Keratinocyte (primary cell): ENCODE results near the gene SYNPR. TPM values are rescaled to one million over a fixed set of nuclear protein-coding genes. Genes with fewer than 3 reads are reported as not detected.

ENCODE experiments used
- DNase-seq: peaks from one replicate; pipeline ENCODE4 v3.0.0-alpha.2; 2011; ENCODE audit warnings: low read depth, missing footprints, low spot score
- FAIRE-seq: peaks from 2 replicates; lab custom pipeline; 2011; peaks lifted over from hg19 to GRCh38; lab: Jason Lieb, UNC
- H2AFZ ChIP-seq: 2 replicates; pipeline ENCODE4 v1.6.0; 2012; ENCODE audit warnings: low read length, control low read depth, inconsistent platforms; ENCODE audit not compliant: control insufficient read depth
- H3K27ac ChIP-seq: 2 replicates; pipeline ENCODE4 v1.5.1; 2011; ENCODE audit warnings: low read length; ENCODE audit not compliant: control insufficient read depth, insufficient read depth
- H3K27me3 ChIP-seq: 3 replicates; pipeline ENCODE4 v1.6.0; 2011; ENCODE audit warnings: low read length; ENCODE audit not compliant: control insufficient read depth, insufficient read depth; ENCODE audit errors: extremely low read depth
- H3K36me3 ChIP-seq, 2 experiments: 2 replicates in 1 of 2; 3 replicates in 1 of 2; pipeline ENCODE4 v1.5.1; 2011; ENCODE audit warnings: low read length in 2 of 2, mild to moderate bottlenecking in 1 of 2; ENCODE audit not compliant: control insufficient read depth in 2 of 2, insufficient read depth in 2 of 2; ENCODE audit errors: extremely low read depth in 1 of 2
- H3K4me1 ChIP-seq: 3 replicates; pipeline ENCODE4 v1.5.1; 2011; ENCODE audit warnings: low read length; ENCODE audit not compliant: control insufficient read depth, insufficient read depth; ENCODE audit errors: extremely low read depth
- H3K4me2 ChIP-seq: 3 replicates; pipeline ENCODE4 v1.6.0; 2011; ENCODE audit warnings: low read depth, low read length; ENCODE audit not compliant: control insufficient read depth, insufficient read depth; ENCODE audit errors: extremely low read depth
- H3K4me3 ChIP-seq, 3 experiments: fragments of 200-600 bp in 1 of 3; sonication (generic) in 1 of 3; 2 replicates in 2 of 3; 3 replicates in 1 of 3; pipeline ENCODE4 v1.5.1; 2011 to 2016; ENCODE audit warnings: low read length in 3 of 3, mild to moderate bottlenecking in 3 of 3, control low read depth in 2 of 3, inconsistent platforms in 1 of 3, low read depth in 1 of 3, mixed read lengths in 1 of 3, mixed run types in 1 of 3, moderate library complexity in 1 of 3; ENCODE audit not compliant: control insufficient read depth in 2 of 3, insufficient read depth in 2 of 3; ENCODE audit errors: extremely low read depth in 1 of 3
- H3K79me2 ChIP-seq: 2 replicates; pipeline ENCODE4 v1.6.0; 2012; ENCODE audit warnings: low read length; ENCODE audit not compliant: control insufficient read depth, insufficient read depth
- H3K9ac ChIP-seq: 3 replicates; pipeline ENCODE4 v1.6.0; 2011; ENCODE audit warnings: low read length; ENCODE audit not compliant: control insufficient read depth, insufficient read depth; ENCODE audit errors: extremely low read depth
- H3K9me1 ChIP-seq: 3 replicates; pipeline ENCODE4 v1.6.0; 2011; ENCODE audit warnings: low read length; ENCODE audit not compliant: control insufficient read depth, insufficient read depth; ENCODE audit errors: extremely low read depth
- H3K9me3 ChIP-seq: 2 replicates; pipeline ENCODE4 v1.5.1; 2012; ENCODE audit warnings: low read depth, low read length; ENCODE audit not compliant: control insufficient read depth
- H4K20me1 ChIP-seq: 3 replicates; pipeline ENCODE4 v1.6.0; 2011; ENCODE audit warnings: low read length; ENCODE audit not compliant: control insufficient read depth, insufficient read depth; ENCODE audit errors: extremely low read depth
- EZH2 ChIP-seq: IDR thresholded peaks from one replicate; pipeline ENCODE4 v1.6.1; 2012; ENCODE audit warnings: inconsistent platforms, mild to moderate bottlenecking, low read length, moderate library complexity
- dilution Hi-C: fragments of 300-500 bp; cut with MboI; formaldehyde crosslinking; loops from one replicate; pipeline ENCODE4 v1.7.0; 2020; ENCODE audit warnings: low sequenced_read_pairs; ENCODE audit not compliant: extremely low pct_ligation_motif_present
- polyA plus RNA-seq, 5 experiments: library from polyadenylated mRNA; depleted of rRNA in 3 of 5; stranded (reverse) in 3 of 5; stranded (forward) in 1 of 5; unstranded in 1 of 5; fragments of >200 nt; gene quantifications; 1 replicate in 1 of 5; 2 replicates in 3 of 5; 3 replicates in 1 of 5; pipeline versions ENCODE4 v1.2.1 to v1.2.3, GENCODE V29; 2011 to 2012; ENCODE audit warnings: missing spikeins in 2 of 5, low read depth in 1 of 5, low replicate concordance in 1 of 5
- TF ChIP-seq, protein P1 (sequence below), 3 experiments: IDR thresholded peaks in 1 of 3; conservative IDR thresholded peaks in 1 of 3; optimal IDR thresholded peaks in 1 of 3; 2 replicates in 2 of 3; 3 replicates in 1 of 3; pipeline versions ENCODE3 to v1.5.1; 2011; ENCODE audit warnings: low read length in 3 of 3, mild to moderate bottlenecking in 3 of 3, moderate library complexity in 2 of 3, control low read depth in 1 of 3, inconsistent platforms in 1 of 3; ENCODE audit not compliant: insufficient read depth in 2 of 3; ENCODE audit errors: extremely low read depth in 1 of 3

The SYNPR gene
- polyA plus RNA-seq, 1 donor (not counting 4 experiments of a cell fraction or from before 2014, with no cell fraction given): not detected

GRCh38 chr3:63325386-63325785 is 47.3 kb downstream of the SYNPR start:
- no peak for TF ChIP-seq EZH2
- TF ChIP-seq, protein P1, sequence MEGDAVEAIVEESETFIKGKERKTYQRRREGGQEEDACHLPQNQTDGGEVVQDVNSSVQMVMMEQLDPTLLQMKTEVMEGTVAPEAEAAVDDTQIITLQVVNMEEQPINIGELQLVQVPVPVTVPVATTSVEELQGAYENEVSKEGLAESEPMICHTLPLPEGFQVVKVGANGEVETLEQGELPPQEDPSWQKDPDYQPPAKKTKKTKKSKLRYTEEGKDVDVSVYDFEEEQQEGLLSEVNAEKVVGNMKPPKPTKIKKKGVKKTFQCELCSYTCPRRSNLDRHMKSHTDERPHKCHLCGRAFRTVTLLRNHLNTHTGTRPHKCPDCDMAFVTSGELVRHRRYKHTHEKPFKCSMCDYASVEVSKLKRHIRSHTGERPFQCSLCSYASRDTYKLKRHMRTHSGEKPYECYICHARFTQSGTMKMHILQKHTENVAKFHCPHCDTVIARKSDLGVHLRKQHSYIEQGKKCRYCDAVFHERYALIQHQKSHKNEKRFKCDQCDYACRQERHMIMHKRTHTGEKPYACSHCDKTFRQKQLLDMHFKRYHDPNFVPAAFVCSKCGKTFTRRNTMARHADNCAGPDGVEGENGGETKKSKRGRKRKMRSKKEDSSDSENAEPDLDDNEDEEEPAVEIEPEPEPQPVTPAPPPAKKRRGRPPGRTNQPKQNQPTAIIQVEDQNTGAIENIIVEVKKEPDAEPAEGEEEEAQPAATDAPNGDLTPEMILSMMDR (optimal IDR thresholded peaks at IDR 0.05 in 1 of 3, IDR thresholded peaks at IDR 0.05 in 1 of 3, conservative IDR thresholded peaks at IDR 0.05 in 1 of 3; ENCODE audit: extremely low read depth in 1 of 3, insufficient read depth in 2 of 3, low read length in 3 of 3): no peak
- dilution Hi-C loops: no loop called here
- FAIRE-seq (no peak), DNase-seq (no peak)
- no peaks in the 10 kb centered on the region for H3K4me1 ChIP-seq
- no peak overlapping the region for H3K9ac ChIP-seq
- H3K27ac ChIP-seq: no peak overlapping the region
- H3K9me1 ChIP-seq: no peaks in the 10 kb centered on the region
- no peaks in the 10 kb centered on the region for H3K9me3 ChIP-seq
- no peak overlapping the region for H3K4me2 ChIP-seq
- H4K20me1 ChIP-seq: no peaks in the 10 kb centered on the region
- no peaks in the 10 kb centered on the region for H3K36me3 ChIP-seq
- no peaks in the 10 kb centered on the region for H3K27me3 ChIP-seq
- no peak overlapping the region for H2AFZ ChIP-seq
- no peak overlapping the region for H3K4me3 ChIP-seq
- H3K79me2 ChIP-seq: no peaks in the 10 kb centered on the region

- FAIRE-seq (no peak), DNase-seq (no peak)
- Histone ChIP-seq H2AFZ (no peak overlapping the region), H3K79me2 (no peaks in the 10 kb centered on the region), H3K27me3 (peaks cover 5% of the 10 kb centered on the region), H3K4me3 (no peak overlapping the region), H3K9ac (no peak overlapping the region), H3K4me1 (no peaks in the 10 kb centered on the region), H3K27ac (no peak overlapping the region), H4K20me1 (no peaks in the 10 kb centered on the region), H3K36me3 (no peaks in the 10 kb centered on the region), H3K4me2 (no peak overlapping the region), H3K9me1 (no peaks in the 10 kb centered on the region), H3K9me3 (no peaks in the 10 kb centered on the region)
- TF ChIP-seq EZH2: no peak
- TF ChIP-seq, protein P1 (optimal IDR thresholded peaks at IDR 0.05 in 1 of 3, IDR thresholded peaks at IDR 0.05 in 1 of 3, conservative IDR thresholded peaks at IDR 0.05 in 1 of 3; ENCODE audit: extremely low read depth in 1 of 3, insufficient read depth in 2 of 3, low read length in 3 of 3): no peak
- dilution Hi-C loops: no loop called here
Observed at GRCh38 chr3:63328365-63328764, 50.3 kb downstream of the SYNPR start.
